22Rv1 (cell line): Measurements from ENCODE around the gene CEACAM16.
"Not testable (repeated sequence)": the region's sequence is repeated elsewhere in the genome, so short reads cannot be mapped to it uniquely, and the experiment has no call there.

Experiments used
- H3K27ac ChIP-seq: fragments of 450-650 bp; 2 replicates; pipeline ENCODE4 v1.5.1; 2017
- ZFX ChIP-seq: fragments of 450-650 bp; IDR thresholded peaks from 2 replicates; pipeline ENCODE4 v1.6.1; 2017; ENCODE audit warnings: antibody characterized with exemption, borderline replicate concordance
- TF ChIP-seq, protein P1 (sequence below): fragments of 450-650 bp; IDR thresholded peaks from 2 replicates; pipeline ENCODE4 v1.5.1; 2017; ENCODE audit warnings: mild to moderate bottlenecking

The CEACAM16 gene

DNA sequence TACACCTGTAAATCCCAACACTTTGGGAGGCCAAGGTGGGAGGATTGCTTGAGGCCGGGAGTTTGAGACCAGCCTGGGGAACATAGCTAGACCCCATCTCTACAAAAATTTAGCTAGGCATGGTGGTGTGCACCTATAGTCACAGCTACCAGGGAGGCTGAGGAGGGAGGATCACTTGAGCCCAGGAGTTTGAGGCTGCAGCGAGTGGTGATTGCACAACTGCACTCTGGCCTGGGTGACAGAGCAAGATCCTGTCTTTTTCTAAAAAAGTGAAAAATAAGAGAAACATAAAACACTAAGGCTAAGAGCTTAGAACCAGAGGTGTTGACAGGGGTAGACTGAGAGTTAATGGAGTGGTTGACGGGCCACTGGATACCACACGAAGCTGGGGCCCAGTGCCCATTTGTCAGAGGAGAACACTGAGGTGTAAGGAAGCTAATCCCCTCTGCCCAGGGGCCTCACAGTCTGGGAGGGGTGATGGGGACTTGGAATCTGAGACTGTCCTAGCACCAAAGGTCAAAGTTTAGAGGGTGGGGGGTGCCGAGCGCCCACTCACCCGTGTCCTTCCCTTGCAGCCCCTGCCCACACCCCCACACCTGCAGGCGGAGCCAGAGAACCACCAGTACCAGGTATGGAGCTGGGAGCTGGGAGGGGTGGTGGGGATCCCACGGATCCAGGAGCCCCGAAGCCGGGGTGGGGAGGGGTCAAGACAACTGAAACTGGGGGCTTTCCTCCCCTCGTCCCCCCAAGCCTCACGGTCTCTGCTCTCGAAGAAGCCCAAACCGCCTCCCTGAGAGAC lies 16.8 kb upstream of the CEACAM16 start:
- H3K27ac ChIP-seq: no peak overlapping the region
- TF ChIP-seq, protein P1, sequence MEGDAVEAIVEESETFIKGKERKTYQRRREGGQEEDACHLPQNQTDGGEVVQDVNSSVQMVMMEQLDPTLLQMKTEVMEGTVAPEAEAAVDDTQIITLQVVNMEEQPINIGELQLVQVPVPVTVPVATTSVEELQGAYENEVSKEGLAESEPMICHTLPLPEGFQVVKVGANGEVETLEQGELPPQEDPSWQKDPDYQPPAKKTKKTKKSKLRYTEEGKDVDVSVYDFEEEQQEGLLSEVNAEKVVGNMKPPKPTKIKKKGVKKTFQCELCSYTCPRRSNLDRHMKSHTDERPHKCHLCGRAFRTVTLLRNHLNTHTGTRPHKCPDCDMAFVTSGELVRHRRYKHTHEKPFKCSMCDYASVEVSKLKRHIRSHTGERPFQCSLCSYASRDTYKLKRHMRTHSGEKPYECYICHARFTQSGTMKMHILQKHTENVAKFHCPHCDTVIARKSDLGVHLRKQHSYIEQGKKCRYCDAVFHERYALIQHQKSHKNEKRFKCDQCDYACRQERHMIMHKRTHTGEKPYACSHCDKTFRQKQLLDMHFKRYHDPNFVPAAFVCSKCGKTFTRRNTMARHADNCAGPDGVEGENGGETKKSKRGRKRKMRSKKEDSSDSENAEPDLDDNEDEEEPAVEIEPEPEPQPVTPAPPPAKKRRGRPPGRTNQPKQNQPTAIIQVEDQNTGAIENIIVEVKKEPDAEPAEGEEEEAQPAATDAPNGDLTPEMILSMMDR: no peak
- TF ChIP-seq ZFX: no peak

DNA sequence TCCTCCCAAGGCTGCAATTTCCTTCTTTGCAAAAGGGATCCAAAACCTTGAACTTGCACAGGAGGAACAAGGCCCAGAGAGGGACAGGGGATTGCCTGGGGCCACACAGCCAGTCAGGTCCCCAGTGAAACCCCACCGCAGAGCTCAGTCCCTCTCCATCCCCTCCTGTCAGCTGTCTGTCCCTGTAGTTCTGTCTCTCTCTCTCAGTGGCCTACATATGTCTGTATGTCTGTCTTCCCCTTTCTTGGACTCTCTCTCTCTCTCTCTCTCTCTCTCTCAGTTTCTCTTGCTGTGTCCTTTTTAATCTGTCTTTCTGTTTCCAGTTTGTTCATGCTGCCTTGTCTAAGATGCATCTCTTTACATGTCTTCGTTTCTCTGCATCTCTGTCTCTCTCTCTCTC lies 16.1 kb upstream of the CEACAM16 start:
- no peak overlapping the region for H3K27ac ChIP-seq
- TF ChIP-seq, protein P1: no peak
- no peak for TF ChIP-seq ZFX

DNA sequence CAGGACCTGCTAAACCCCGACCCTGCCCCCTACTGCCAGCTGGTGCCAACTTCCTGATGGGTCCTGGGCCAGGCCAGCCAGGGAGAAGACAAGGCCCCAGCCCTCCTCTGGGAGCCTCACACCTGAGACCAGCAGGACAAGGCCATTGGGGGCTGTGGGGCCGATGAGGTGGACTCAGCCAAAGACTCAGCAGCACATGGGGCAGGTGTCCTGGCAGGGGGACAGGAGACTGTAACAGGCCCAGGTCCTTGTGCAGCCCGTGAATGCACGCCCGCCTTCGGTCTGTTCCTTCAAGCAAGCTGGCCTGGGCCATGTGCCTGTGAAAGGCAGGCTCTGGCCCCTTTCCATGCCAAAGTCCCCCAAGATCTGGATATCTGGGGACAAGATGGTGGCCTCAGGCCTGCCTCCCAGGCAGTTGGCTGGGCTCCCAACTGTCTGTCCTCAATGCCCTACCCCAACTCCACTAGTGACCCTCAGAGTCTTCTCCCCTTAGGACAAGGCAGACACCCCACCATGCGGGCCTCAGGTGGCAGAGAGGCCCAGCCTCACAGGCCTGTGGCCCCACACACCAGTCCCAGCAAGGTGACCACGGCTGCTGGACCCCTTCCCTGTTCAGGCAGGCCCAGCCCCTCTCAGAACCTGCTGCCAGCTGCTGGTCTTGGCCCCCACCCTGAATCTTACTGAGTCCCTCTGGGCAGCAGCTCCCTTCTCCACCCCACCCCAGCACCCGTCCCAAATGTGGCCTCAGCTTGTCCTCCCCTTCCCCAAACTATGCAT lies 15.3 kb upstream of the CEACAM16 start:
- no peak overlapping the region for H3K27ac ChIP-seq
- no peak for TF ChIP-seq ZFX
- TF ChIP-seq, protein P1: no peak

DNA sequence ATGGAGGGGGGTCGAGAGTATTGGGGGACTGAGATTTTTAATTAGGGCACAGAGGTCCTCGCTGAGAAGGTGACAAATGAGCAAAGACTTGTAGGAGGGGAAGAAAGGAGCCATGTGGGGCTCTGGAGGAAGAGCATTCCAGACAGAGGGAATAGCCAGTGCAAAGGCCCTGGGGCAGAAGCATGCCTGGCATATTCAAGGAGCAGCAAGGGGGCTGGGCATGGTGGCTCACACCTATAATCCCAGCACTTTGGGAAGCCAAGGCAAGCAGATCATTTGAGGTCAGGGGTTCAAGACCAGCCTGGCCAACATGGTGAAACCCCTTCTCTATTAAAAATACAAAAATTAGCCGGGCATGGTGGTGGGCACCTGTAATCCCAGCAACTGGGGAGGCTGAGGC lies 14.6 kb upstream of the CEACAM16 start:
- not testable (repeated sequence) for H3K27ac ChIP-seq

DNA sequence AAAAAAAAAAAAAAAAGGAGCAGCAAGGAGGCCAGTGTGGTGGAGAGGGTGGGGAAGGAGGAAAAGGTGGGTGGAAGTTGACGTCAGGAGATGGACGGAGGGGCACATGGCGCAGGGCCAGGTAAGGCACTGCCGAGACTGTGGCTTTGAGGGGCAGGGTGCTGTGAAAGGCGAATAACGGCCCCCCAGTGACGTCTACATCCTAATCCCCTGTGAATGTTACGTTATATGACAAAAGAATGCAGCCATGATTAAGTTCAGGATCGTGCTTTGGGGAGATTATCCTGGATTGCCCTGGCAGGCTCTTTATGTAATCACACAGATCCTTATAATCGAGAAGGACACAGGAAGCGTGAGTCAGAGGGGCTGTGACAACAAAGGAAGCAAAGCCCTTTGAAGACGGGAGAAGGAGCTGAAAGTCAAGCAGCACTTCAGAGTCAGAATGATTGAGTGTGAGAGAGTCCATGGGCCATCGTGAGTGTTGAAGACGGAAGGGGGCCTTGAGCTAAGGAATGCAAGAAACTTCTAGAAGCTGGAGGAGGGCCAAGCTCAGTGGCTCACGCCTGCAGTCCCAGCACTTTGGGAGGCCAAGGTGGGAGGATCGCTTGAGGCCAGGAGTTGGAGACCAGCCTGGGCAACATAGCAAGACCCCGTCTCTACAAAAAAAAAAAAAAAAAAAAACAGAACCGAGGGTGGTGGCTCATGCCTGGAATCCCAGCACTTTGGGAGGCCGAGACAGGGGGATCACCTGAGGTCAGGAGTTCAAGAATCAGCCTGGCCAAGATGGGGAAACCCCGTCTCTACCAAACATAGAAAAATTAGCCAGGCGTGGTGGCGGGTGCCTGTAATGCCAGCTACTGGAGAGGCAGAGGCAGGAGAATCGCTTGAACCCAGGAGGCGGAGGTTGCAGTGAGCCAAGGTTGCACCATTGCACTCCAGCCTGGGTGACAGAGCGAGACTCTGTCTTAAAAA lies 13.8 kb upstream of the CEACAM16 start:
- no peak for TF ChIP-seq ZFX
- H3K27ac ChIP-seq: no peak overlapping the region

DNA sequence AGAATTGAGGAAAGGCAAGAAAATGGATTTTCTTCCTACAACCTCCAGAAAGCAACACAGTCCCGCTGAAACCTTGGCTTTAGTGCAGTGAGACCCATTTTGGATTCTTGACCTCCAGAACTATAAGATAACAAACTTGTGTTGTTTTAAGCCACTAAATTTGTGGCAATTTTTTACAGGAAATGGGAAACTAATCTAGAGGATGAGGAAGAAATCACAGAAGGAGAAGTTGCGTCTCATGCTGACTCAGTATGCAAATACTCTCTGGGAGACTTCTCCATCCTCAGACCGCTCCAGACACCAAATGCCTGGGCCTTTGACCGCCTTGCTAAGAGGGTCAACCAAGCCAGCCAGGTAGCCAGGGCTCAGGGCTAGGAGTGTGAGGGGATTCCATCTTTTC lies 13.1 kb upstream of the CEACAM16 start:
- TF ChIP-seq ZFX: no peak
- TF ChIP-seq, protein P1: no peak
- H3K27ac ChIP-seq: no peak overlapping the region

DNA sequence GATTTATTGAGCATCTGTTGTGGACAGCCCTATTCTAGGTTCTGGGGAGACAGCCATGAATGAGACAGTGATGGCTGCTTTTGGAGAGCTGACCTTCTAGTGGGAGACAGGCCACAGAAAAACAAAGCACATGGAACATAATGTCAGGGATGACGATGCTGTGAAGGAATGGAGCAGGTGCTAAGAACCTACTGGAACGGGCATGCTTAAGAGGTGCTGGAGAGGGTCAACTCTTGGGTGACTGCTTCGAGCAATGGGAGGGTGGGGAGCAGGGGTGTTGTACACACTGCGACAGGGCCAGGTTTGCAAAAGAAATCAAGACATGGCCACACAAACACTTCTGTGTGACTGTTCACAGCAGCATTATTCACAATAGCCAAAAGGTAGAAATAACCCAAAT lies 12.1 kb upstream of the CEACAM16 start:
- TF ChIP-seq, protein P1: no peak
- no peak for TF ChIP-seq ZFX
- H3K27ac ChIP-seq: no peak overlapping the region

DNA sequence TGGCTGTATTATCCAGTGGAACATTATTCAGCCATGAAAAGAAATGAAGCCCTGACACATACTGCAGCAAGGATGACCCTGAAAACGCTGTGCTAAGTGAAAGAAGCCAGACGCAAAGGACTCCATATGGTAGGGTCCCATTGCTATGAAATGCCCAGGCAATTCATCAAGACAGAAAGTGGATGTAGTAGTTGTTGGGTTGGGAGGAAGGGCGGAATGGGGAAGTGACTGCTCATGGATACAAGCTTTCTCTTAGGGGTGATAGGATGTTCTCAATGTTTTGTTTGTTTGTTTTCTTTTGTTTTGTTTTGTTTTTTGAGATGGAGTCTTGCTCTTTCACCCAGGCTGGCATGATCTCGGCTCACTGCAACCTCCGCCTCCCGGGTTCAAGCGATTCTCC lies 11.1 kb upstream of the CEACAM16 start:
- no peak for TF ChIP-seq ZFX
- H3K27ac ChIP-seq: no peak overlapping the region
